ENCODE data around the gene GYG1. TPM values are rescaled to one million over a fixed set of nuclear protein-coding genes. Genes with fewer than 3 reads are reported as not detected.

GYG1 gene
- total RNA-seq, 1 donor from 2014 or later: 44.8 TPM

GRCh38 chr3:149015393-149015792 is 24.1 kb downstream of the GYG1 start:
- H3K27ac Mint-ChIP-seq (ENCODE audit: unreplicated experiment): no peak overlapping the region
- H3K4me1 Mint-ChIP-seq (ENCODE audit: unreplicated experiment): no peaks in the 10 kb centered on the region
- no peak overlapping the region for H3K4me3 Mint-ChIP-seq (ENCODE audit: unreplicated experiment)
- DNase-seq (ENCODE audit: low spot score): no peak
- H3K36me3 Mint-ChIP-seq (ENCODE audit: low read depth, unreplicated experiment): peaks cover 31% of the 10 kb centered on the region
- no peaks in the 10 kb centered on the region for H3K9me3 Mint-ChIP-seq (ENCODE audit: unreplicated experiment)
- H3K27me3 Mint-ChIP-seq (ENCODE audit: unreplicated experiment): peaks cover 3% of the 10 kb centered on the region
- no peak for TF ChIP-seq CTCF (IDR thresholded peaks at IDR 0.05; ENCODE audit: unreplicated experiment)

- peaks cover 3% of the 10 kb centered on the region for H3K27me3 Mint-ChIP-seq (ENCODE audit: unreplicated experiment)
- no peak overlapping the region for H3K4me3 Mint-ChIP-seq (ENCODE audit: unreplicated experiment)
- no peak for DNase-seq (ENCODE audit: low spot score)
- no peak overlapping the region for H3K27ac Mint-ChIP-seq (ENCODE audit: unreplicated experiment)
- H3K36me3 Mint-ChIP-seq (ENCODE audit: low read depth, unreplicated experiment): peaks cover 27% of the 10 kb centered on the region
- H3K9me3 Mint-ChIP-seq (ENCODE audit: unreplicated experiment): no peaks in the 10 kb centered on the region
- TF ChIP-seq CTCF (IDR thresholded peaks at IDR 0.05; ENCODE audit: unreplicated experiment): no peak
- peaks cover 5% of the 10 kb centered on the region for H3K4me1 Mint-ChIP-seq (ENCODE audit: unreplicated experiment)
Measured at GRCh38 chr3:149016242-149016641, 24.9 kb downstream of the GYG1 start.

- Mint-ChIP-seq H3K27me3 (ENCODE audit: unreplicated experiment) (peaks cover 3% of the 10 kb centered on the region), H3K36me3 (ENCODE audit: low read depth, unreplicated experiment) (peaks cover 26% of the 10 kb centered on the region), H3K27ac (ENCODE audit: unreplicated experiment) (no peak overlapping the region), H3K4me1 (ENCODE audit: unreplicated experiment) (peaks cover 5% of the 10 kb centered on the region), H3K4me3 (ENCODE audit: unreplicated experiment) (no peak overlapping the region), H3K9me3 (ENCODE audit: unreplicated experiment) (no peaks in the 10 kb centered on the region)
- DNase-seq (ENCODE audit: low spot score): no peak
- no peak for TF ChIP-seq CTCF (IDR thresholded peaks at IDR 0.05; ENCODE audit: unreplicated experiment)
Measured at GRCh38 chr3:149016669-149017541, 25.6 kb downstream of the GYG1 start.

GRCh38 chr3:149018247-149018646 is 26.9 kb downstream of the GYG1 start:
- peaks cover 3% of the 10 kb centered on the region for H3K27me3 Mint-ChIP-seq (ENCODE audit: unreplicated experiment)
- H3K36me3 Mint-ChIP-seq (ENCODE audit: low read depth, unreplicated experiment): peaks cover 31% of the 10 kb centered on the region
- H3K4me3 Mint-ChIP-seq (ENCODE audit: unreplicated experiment): no peak overlapping the region
- no peak overlapping the region for H3K27ac Mint-ChIP-seq (ENCODE audit: unreplicated experiment)
- DNase-seq (ENCODE audit: low spot score): no peak
- H3K9me3 Mint-ChIP-seq (ENCODE audit: unreplicated experiment): no peaks in the 10 kb centered on the region
- TF ChIP-seq CTCF (IDR thresholded peaks at IDR 0.05; ENCODE audit: unreplicated experiment): no peak
- peaks cover 5% of the 10 kb centered on the region for H3K4me1 Mint-ChIP-seq (ENCODE audit: unreplicated experiment)

- H3K9me3 Mint-ChIP-seq (ENCODE audit: unreplicated experiment): no peaks in the 10 kb centered on the region
- no peak overlapping the region for H3K27ac Mint-ChIP-seq (ENCODE audit: unreplicated experiment)
- peaks cover 3% of the 10 kb centered on the region for H3K27me3 Mint-ChIP-seq (ENCODE audit: unreplicated experiment)
- TF ChIP-seq CTCF (IDR thresholded peaks at IDR 0.05; ENCODE audit: unreplicated experiment): no peak
- H3K36me3 Mint-ChIP-seq (ENCODE audit: low read depth, unreplicated experiment): peaks cover 36% of the 10 kb centered on the region
- peaks cover 5% of the 10 kb centered on the region for H3K4me1 Mint-ChIP-seq (ENCODE audit: unreplicated experiment)
- H3K4me3 Mint-ChIP-seq (ENCODE audit: unreplicated experiment): no peak overlapping the region
- no peak for DNase-seq (ENCODE audit: low spot score)
Measured at GRCh38 chr3:149019580-149019979, 28.2 kb downstream of the GYG1 start.

Measured in endothelial cell (in vitro differentiated cells).